Measurements from ENCODE around the gene RAX2.

The RAX2 gene

DNA sequence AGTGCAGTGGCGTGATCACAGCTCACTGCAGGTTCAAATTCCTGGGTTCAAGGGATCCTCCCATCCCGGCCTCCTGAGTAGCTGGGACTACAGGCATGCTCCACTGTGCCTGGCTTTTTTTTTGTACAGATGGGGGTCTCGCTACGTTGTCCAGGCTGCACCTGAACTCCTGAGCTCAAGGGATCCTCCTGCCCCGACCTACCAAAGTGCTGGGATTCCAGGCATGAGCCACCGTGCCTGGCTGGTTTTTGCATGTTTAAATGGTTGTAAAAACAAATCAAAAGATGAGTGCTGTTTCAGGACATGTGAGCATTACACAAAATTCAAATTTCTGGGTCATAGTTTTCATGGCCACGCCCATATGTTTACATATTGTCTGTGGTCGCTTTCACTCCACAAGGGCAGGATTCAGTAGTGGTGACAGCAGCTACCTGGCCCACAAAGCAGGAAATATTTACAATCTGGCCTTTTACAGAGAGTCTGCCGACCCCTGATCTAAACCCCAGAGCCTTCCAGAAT, 8.8 kb upstream of the RAX2 start:
- no peak for DNase-seq (ENCODE audit: low read depth in 1 of 2, low spot score in 1 of 2)
- in situ Hi-C loops (cut with HindIII; ENCODE audit: low pct_unique_long_range_greater_than_20kb, low sequenced_read_pairs) = no loop called here
- no peak for TF ChIP-seq JUND (IDR thresholded peaks at IDR 0.05; ENCODE audit: low read depth)

DNA sequence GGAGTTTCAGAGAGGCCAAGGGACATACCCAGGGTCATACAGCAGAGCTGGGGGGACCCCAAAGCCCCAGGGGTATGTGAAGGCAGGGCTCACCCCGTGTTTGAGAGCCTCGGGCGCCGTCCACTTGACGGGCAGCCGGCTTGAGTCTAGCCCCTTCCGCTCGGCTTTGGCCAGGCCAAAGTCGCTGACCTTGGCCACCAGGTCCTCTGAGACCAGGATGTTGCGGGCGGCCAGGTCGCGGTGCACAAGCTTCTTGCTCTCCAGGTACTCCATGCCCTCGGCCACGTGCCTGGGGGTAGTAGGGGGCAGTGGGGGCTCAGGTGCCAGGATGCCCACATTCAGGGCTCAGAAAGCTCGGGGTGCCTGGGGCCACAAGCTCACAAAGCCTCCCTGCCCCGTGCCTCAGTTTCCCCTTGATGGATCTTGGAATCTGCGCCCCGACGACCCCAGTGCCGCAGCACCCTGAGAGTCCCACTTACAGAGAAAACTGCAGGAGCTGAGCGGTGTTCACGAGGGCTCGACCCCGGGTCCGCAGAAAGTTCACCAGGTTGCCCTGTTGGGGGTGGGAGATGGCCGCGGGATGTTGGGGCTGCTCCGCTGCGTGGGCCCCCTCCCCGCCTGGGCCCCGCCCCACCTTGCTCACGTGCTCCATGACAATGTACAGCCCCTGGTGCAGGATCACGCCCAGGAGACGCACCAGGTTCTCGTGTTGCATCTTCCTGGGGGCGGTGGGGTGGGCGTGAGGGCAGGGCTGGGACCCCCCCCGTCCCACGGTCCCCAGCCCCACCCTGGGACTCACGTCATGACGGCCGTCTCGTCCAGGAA, 7.1 kb upstream of the RAX2 start:
- no peak for TF ChIP-seq JUND (IDR thresholded peaks at IDR 0.05; ENCODE audit: low read depth)
- in situ Hi-C loops (cut with HindIII; ENCODE audit: low pct_unique_long_range_greater_than_20kb, low sequenced_read_pairs) = no loop called here
- DNase-seq (ENCODE audit: low read depth in 1 of 2, low spot score in 1 of 2) = no peak

- no peak for DNase-seq (ENCODE audit: low read depth in 1 of 2, low spot score in 1 of 2)
- no peak for TF ChIP-seq JUND (IDR thresholded peaks at IDR 0.05; ENCODE audit: low read depth)
- in situ Hi-C loops (cut with HindIII; ENCODE audit: low pct_unique_long_range_greater_than_20kb, low sequenced_read_pairs) = no loop called here
Observed at GRCh38 chr19:3778104-3778867, 6.3 kb upstream of the RAX2 start.

DNA sequence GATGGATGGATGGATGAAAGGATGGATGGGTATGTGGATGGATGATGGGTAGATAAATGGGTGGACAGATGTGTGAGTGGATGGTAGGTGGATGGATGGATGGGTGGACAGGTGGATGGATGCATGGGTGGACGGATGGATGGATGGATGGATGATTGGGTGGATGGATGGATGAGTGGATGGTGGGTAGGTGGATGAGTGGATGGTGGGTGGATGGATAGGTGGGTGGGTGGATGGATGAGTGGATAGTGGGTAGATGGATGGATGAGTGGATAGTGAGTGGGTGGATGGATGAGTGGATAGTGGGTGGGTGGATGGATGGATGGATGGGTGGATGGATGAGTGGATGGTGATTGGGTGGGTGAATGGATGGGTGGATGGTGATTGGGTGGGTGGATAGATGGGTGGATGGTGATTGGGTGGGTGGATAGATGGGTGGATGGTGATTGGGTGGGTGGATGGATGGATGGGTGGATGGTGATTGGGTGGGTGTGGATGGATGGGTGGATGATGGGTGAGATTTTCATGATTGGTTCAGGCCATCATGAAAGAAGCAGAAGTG, 4.5 kb upstream of the RAX2 start:
- DNase-seq (ENCODE audit: low read depth in 1 of 2, low spot score in 1 of 2) = no peak
- in situ Hi-C loops (cut with HindIII; ENCODE audit: low pct_unique_long_range_greater_than_20kb, low sequenced_read_pairs) = no loop called here
- no peak for TF ChIP-seq JUND (IDR thresholded peaks at IDR 0.05; ENCODE audit: low read depth)

DNA sequence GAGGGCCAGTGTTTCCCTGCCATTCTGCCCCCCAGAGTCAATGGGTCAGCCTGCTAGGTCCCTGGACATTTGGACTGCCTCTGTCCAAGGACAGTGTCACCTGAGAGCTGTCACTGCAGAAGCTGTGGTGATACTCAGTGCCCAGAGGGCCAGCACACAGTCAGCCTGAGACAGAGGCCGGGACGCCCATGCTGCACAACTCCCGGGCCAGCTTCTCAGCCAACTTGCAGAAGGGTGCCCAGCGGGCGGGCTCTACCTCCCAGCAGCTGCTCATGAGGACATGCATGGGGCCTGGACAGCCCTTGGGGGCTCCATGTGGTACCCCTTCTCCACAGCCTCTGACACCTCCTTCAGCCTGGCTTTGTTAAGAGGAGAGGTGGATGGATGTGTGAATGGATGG, 3.8 kb upstream of the RAX2 start:
- in situ Hi-C loops (cut with HindIII; ENCODE audit: low pct_unique_long_range_greater_than_20kb, low sequenced_read_pairs) = no loop called here
- DNase-seq (ENCODE audit: low read depth in 1 of 2, low spot score in 1 of 2) = no peak
- no peak for TF ChIP-seq JUND (IDR thresholded peaks at IDR 0.05; ENCODE audit: low read depth)

GRCh38 chr19:3775374-3775711, 3.3 kb upstream of the RAX2 start:
- TF ChIP-seq JUND (IDR thresholded peaks at IDR 0.05; ENCODE audit: low read depth) = no peak
- DNase-seq (ENCODE audit: low read depth in 1 of 2, low spot score in 1 of 2) = no peak
- in situ Hi-C loops (cut with HindIII; ENCODE audit: low pct_unique_long_range_greater_than_20kb, low sequenced_read_pairs) = no loop called here

DNA sequence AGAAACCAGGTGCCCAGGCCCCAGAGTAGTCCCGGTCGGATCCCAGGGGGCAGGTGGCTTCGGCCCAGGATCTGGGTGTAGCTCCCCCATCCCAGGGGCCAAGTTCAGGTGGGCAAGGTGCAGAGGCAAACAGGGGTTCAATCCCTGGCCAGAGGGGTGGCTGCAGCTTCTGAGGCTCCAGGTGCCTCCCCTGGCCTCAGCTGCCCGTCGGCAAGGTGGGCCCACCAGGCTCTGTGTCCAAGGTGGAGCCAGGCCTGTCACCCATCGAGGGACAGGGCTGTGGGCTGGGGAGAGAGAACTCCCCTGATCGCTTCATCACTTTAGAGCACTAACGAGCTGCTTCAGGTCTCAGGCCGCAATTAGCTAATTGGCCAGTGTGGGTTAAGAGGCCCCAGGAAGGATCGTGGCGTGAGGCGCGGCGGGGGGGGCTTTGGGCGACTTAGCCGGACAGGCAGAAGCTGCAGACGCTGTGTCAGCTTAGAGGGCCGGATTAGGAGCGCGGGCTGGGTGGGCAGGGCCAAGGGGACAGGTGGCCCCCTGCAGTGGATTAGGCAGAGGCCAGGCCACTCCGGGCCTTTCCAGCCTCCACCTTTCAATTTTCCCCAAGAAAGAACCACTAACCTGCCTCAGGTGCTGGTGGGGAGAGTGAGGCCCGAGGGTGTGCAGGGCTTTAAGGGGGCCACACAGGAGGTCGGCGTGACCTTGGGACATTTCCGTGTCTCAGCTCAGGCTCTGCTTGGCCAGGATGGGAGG, 2.8 kb upstream of the RAX2 start:
- DNase-seq (ENCODE audit: low read depth in 1 of 2, low spot score in 1 of 2) = no peak
- in situ Hi-C loops (cut with HindIII; ENCODE audit: low pct_unique_long_range_greater_than_20kb, low sequenced_read_pairs) = no loop called here
- no peak for TF ChIP-seq JUND (IDR thresholded peaks at IDR 0.05; ENCODE audit: low read depth)

GRCh38 chr19:3773814-3774515, 1.9 kb upstream of the RAX2 start:
- no peak for TF ChIP-seq JUND (IDR thresholded peaks at IDR 0.05; ENCODE audit: low read depth)
- no peak for DNase-seq (ENCODE audit: low read depth in 1 of 2, low spot score in 1 of 2)
- in situ Hi-C loops (cut with HindIII; ENCODE audit: low pct_unique_long_range_greater_than_20kb, low sequenced_read_pairs) = no loop called here

GRCh38 chr19:3771000-3771905, 775 bp downstream of the RAX2 start:
- DNase-seq (ENCODE audit: low read depth in 1 of 2, low spot score in 1 of 2) = no peak
- no peak for TF ChIP-seq JUND (IDR thresholded peaks at IDR 0.05; ENCODE audit: low read depth)
- in situ Hi-C loops (cut with HindIII; ENCODE audit: low pct_unique_long_range_greater_than_20kb, low sequenced_read_pairs) = no loop called here

DNA sequence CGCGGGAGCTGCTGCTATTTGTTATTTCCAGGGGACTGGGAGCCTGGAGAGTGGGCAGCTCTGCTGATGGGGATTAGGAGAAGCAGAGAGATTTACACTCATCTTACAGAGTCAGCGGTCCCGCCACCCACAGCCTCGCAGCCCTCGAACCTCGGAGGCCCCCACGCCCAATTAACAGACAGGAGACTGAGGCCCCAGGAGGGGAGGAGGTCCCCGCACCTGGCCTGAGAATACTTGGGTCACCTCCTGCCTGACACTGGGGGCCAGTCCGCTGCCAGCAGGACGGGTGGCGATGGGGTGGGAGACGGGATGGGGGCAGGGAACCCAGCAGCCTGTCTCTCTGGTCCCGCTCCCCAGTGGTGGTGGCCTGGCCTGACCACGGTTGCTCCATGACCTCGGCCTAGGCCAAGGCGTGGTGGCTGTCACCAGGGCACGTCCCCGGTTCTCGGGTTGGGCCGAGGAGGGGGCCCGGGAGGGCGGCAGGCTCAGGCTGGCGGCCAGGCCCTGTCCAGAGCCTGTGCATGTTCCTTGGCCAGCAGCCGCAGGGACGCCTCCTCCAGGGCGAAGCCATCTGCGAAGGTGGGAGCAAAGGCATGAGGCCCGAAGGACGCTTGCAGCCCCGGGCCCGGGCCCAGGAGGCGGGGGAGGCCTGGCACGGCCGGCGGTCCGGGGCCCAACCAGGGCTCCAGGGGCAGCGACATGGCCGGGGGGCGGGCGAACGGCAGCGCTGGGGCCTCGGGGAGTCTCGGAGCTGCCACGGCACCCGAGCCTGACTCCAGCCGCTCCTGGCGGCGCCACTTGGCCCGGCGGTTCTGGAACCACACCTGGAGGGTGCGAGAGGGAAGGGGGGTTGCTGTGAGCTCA, 1.7 kb downstream of the RAX2 start:
- in situ Hi-C loops (cut with HindIII; ENCODE audit: low pct_unique_long_range_greater_than_20kb, low sequenced_read_pairs) = no loop called here
- TF ChIP-seq JUND (IDR thresholded peaks at IDR 0.05; ENCODE audit: low read depth) = no peak
- no peak for DNase-seq (ENCODE audit: low read depth in 1 of 2, low spot score in 1 of 2)
